HL-60 (cell line): ENCODE results near the gene FAM98B.

Source experiments
- DNase-seq, 2 experiments: peaks; one replicate each; pipeline ENCODE4 v3.0.0-alpha.2; 2010 to 2020; ENCODE audit warnings: low read depth in 1 of 2, low spot score in 1 of 2
- H3K27ac ChIP-seq: fragments of 250-450 bp; sonication (Bioruptor Pico); replicated peaks from 2 replicates; pipeline ENCODE4 v1.5.1; 2020; ENCODE audit warnings: mild to moderate bottlenecking, moderate library complexity
- H3K27me3 ChIP-seq: fragments of 250-450 bp; sonication (Bioruptor Pico); 2 replicates; pipeline ENCODE4 v1.5.1; 2021; ENCODE audit warnings: mild to moderate bottlenecking, moderate library complexity; ENCODE audit not compliant: insufficient read depth, poor library complexity, severe bottlenecking
- H3K4me3 ChIP-seq: replicated peaks from 2 replicates; pipeline ENCODE4 v1.5.1; 2011; ENCODE audit warnings: mild to moderate bottlenecking, control low read depth, low read length; ENCODE audit not compliant: insufficient read depth
- GABPA ChIP-seq: IDR thresholded peaks from 2 replicates; pipeline ENCODE4 v1.6.1; 2012; ENCODE audit warnings: low read depth
- POLR2AphosphoS5 ChIP-seq: IDR thresholded peaks from 2 replicates; pipeline ENCODE4 v1.6.1; 2012; ENCODE audit warnings: low read depth
- REST ChIP-seq: IDR thresholded peaks from 2 replicates; pipeline ENCODE4 v1.6.1; 2012; ENCODE audit warnings: low read depth; ENCODE audit not compliant: insufficient replicate concordance
- SPI1 ChIP-seq: IDR thresholded peaks from 2 replicates; pipeline ENCODE4 v1.6.1; 2012; ENCODE audit warnings: low read depth, mild to moderate bottlenecking, borderline replicate concordance
- TF ChIP-seq, protein P1 (sequence below): IDR thresholded peaks from one replicate; pipeline ENCODE4 v1.5.1; 2011; ENCODE audit warnings: low read length, control low read depth, inconsistent platforms; ENCODE audit not compliant: insufficient read depth

FAM98B gene

DNA sequence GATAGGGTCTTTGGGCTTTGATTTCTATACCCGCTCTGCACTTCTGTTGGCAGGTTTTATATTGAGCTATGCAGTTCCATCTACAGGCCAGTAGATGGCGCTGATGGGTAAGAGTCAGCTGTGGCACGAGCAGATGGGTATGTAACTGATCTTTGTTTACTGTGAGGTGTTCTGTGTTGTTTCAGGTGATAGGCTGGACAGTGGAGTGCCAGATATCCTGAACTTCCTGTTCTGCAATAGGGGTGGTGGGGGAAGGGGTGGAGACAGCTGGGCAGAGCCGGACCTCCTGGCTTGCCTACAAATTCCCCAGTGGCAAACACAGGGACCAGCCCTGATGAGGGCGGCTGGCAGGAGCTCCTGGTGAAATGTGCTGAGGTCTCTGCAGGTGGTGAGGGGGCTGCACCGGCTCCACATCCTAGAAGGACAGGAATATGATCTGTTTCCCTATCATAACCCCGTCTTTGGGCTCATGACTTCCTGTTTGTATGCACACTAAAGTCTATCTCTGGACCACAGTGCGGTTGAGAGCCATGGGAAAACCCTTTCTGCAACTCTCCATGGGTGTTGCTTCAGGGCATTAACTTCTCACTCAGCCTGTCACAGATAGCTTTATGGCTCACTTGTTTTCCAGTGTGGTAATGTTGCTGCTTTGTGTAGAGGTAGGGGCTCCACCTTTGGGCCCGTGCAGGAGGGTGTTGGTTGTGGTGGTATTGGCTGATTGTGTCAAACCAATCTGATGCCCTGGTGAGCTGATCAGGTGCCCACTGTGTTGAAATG lies 13.4 kb upstream of the FAM98B start:
- peak overlapping the region; percentile 38 for H3K27ac ChIP-seq
- H3K27me3 ChIP-seq: no peaks in the 10 kb centered on the region
- no peak overlapping the region for H3K4me3 ChIP-seq
- TF ChIP-seq REST (no peak), GABPA (no peak), SPI1 (no peak), POLR2AphosphoS5 (no peak)
- TF ChIP-seq, protein P1, sequence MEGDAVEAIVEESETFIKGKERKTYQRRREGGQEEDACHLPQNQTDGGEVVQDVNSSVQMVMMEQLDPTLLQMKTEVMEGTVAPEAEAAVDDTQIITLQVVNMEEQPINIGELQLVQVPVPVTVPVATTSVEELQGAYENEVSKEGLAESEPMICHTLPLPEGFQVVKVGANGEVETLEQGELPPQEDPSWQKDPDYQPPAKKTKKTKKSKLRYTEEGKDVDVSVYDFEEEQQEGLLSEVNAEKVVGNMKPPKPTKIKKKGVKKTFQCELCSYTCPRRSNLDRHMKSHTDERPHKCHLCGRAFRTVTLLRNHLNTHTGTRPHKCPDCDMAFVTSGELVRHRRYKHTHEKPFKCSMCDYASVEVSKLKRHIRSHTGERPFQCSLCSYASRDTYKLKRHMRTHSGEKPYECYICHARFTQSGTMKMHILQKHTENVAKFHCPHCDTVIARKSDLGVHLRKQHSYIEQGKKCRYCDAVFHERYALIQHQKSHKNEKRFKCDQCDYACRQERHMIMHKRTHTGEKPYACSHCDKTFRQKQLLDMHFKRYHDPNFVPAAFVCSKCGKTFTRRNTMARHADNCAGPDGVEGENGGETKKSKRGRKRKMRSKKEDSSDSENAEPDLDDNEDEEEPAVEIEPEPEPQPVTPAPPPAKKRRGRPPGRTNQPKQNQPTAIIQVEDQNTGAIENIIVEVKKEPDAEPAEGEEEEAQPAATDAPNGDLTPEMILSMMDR: peak; percentile 98
- peak; percentile 51 to 72 for DNase-seq

GRCh38 chr15:38441130-38441519 lies 12.8 kb upstream of the FAM98B start:
- no peaks in the 10 kb centered on the region for H3K27me3 ChIP-seq
- no peak overlapping the region for H3K4me3 ChIP-seq
- no peak for DNase-seq
- 0 out of 2 replicates have a peak overlapping the region, but pooled peaks have one; percentile 10 for H3K27ac ChIP-seq
- TF ChIP-seq POLR2AphosphoS5 (no peak), SPI1 (no peak), GABPA (no peak), REST (no peak)
- TF ChIP-seq, protein P1: no peak

- Histone ChIP-seq H3K27me3 (no peaks in the 10 kb centered on the region), H3K4me3 (peak overlapping the region; percentile 88), H3K27ac (peak overlapping the region; percentile 88)
- TF ChIP-seq, protein P1: no peak
- TF ChIP-seq SPI1: no peak
- TF ChIP-seq POLR2AphosphoS5: no peak
- TF ChIP-seq GABPA: no peak
- TF ChIP-seq REST: no peak
- DNase-seq: no peak
These were observed 766 bp downstream of the FAM98B start for GRCh38 chr15:38454696-38455090.
